DND-41 (cell line): ENCODE results near the gene LSR.

Experiments
- CTCF ChIP-seq: IDR thresholded peaks from 2 replicates; pipeline ENCODE4 v1.5.1; 2012; ENCODE audit warnings: borderline replicate concordance, low read length, moderate library complexity, mild to moderate bottlenecking; ENCODE audit not compliant: poor library complexity, severe bottlenecking; ENCODE audit errors: extremely low read depth
- EZH2 ChIP-seq: IDR thresholded peaks from 3 replicates; pipeline ENCODE4 v1.6.1; 2012; ENCODE audit warnings: borderline replicate concordance, low read depth, mild to moderate bottlenecking, moderate library complexity, low read length, inconsistent platforms; ENCODE audit not compliant: severe bottlenecking

- TF ChIP-seq CTCF (no peak), EZH2 (no peak)
Observed at GRCh38 chr19:35228177-35228930, 20.4 kb upstream of the LSR start, which contains the start of gene FAM187B.
